Sigmoid colon (tissue), 4 donors: ENCODE measurements around the gene ZZZ3.

Experiments
- CTCF ChIP-seq, 4 experiments: fragments of 450-650 bp in 3 of 4; fragments of 200-600 bp in 1 of 4; IDR thresholded peaks; one replicate each; pipeline ENCODE4 v1.5.1; 2016 to 2019; ENCODE audit warnings: antibody characterized with exemption in 4 of 4, mild to moderate bottlenecking in 3 of 4, moderate library complexity in 2 of 4
- EP300 ChIP-seq, 4 donors: sonication (generic); formaldehyde crosslinking; IDR thresholded peaks; one replicate each; pipeline ENCODE4 v1.6.1; 2017; ENCODE audit warnings: antibody characterized with exemption in 4 of 4
- POLR2AphosphoS5 ChIP-seq, 4 donors: sonication (generic); formaldehyde crosslinking; IDR thresholded peaks; one replicate each; pipeline ENCODE4 v1.6.1; 2017; ENCODE audit warnings: antibody characterized with exemption in 4 of 4

GRCh38 chr1:77659879-77660593 lies 22.4 kb downstream of the ZZZ3 start:
- TF ChIP-seq POLR2AphosphoS5 (IDR thresholded peaks at IDR 0.05) (no peak), CTCF (IDR thresholded peaks at IDR 0.05) (no peak), EP300 (IDR thresholded peaks at IDR 0.05) (no peak)
